MG63 (cell line): ENCODE measurements around the gene TMOD1. TPM values are rescaled to one million over a fixed set of nuclear protein-coding genes. Genes with fewer than 3 reads are reported as not detected.
"Not testable (repeated sequence)": the region's sequence is repeated elsewhere in the genome, so short reads cannot be mapped to it uniquely, and the experiment has no call there.

Experiments
- DNase-seq: peaks from one replicate; pipeline ENCODE4 v3.0.0-alpha.2; 2020
- H3K27me3 ChIP-seq: fragments of 250-450 bp; sonication (Bioruptor Pico); 2 replicates; pipeline ENCODE4 v1.5.1; 2020; ENCODE audit warnings: mild to moderate bottlenecking, moderate library complexity
- H3K36me3 ChIP-seq: fragments of 250-450 bp; sonication (Bioruptor Pico); 2 replicates; pipeline ENCODE4 v1.5.1; 2020; ENCODE audit warnings: mild to moderate bottlenecking, moderate library complexity
- H3K4me3 ChIP-seq: fragments of 250-450 bp; sonication (Bioruptor Pico); 2 replicates; pipeline ENCODE4 v1.5.1; 2020; ENCODE audit warnings: mild to moderate bottlenecking, moderate library complexity
- H3K9me3 ChIP-seq: fragments of 250-450 bp; sonication (Bioruptor Pico); 2 replicates; pipeline ENCODE4 v1.5.1; 2020; ENCODE audit warnings: mild to moderate bottlenecking, moderate library complexity
- total RNA-seq: library from RNA; depleted of rRNA; stranded (reverse); fragments of >200 nt; shearing (Covaris generic); gene quantifications from 2 replicates; pipeline ENCODE4 v1.2.3, GENCODE V29; 2014; ENCODE audit warnings: low replicate concordance

Gene TMOD1
- total RNA-seq, 1 experiment from 2014 or later: not detected

- H3K36me3 ChIP-seq: peaks cover 30% of the 10 kb centered on the region
- H3K27me3 ChIP-seq, H3K9me3 ChIP-seq, H3K4me3 ChIP-seq, DNase-seq: not testable (repeated sequence)
These were observed 121.0 kb downstream of the TMOD1 start for GRCh38 chr9:97622483-97622882.

DNA sequence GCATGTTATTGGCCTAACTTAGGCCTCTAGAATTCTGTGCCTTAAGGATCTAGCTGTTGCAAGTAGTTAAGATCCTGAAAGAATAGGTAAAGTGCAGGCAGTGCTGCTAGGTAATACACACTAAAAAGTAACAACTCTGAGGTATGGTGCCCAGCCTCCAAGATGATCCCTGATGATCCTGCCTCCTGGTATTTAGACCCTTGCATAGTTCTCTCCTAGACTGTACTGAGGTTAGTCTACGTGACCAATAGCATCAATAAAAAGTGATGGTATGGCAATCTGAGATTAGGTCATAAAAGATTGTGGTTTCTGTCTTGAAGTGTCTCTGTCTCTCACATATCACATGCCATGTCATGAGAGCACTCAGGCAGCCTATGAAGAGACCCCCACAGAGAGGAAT is 122.5 kb downstream of the TMOD1 start:
- no peak overlapping the region for H3K4me3 ChIP-seq
- no peak for DNase-seq
- H3K36me3 ChIP-seq: peaks cover 30% of the 10 kb centered on the region
- no peaks in the 10 kb centered on the region for H3K9me3 ChIP-seq
- H3K27me3 ChIP-seq: no peaks in the 10 kb centered on the region

GRCh38 chr9:97625620-97626019 is 124.2 kb downstream of the TMOD1 start:
- DNase-seq: no peak
- Histone ChIP-seq H3K4me3 (no peak overlapping the region), H3K27me3 (no peaks in the 10 kb centered on the region), H3K36me3 (peaks cover 30% of the 10 kb centered on the region), H3K9me3 (no peaks in the 10 kb centered on the region)

GRCh38 chr9:97627624-97628023 is 126.2 kb downstream of the TMOD1 start:
- DNase-seq: no peak
- H3K36me3 ChIP-seq: peaks cover 32% of the 10 kb centered on the region
- H3K27me3 ChIP-seq: no peaks in the 10 kb centered on the region
- H3K9me3 ChIP-seq: no peaks in the 10 kb centered on the region
- no peak overlapping the region for H3K4me3 ChIP-seq

GRCh38 chr9:97628668-97629067 is 127.2 kb downstream of the TMOD1 start:
- Histone ChIP-seq H3K36me3 (peaks cover 27% of the 10 kb centered on the region), H3K27me3 (no peaks in the 10 kb centered on the region), H3K9me3 (no peaks in the 10 kb centered on the region), H3K4me3 (no peak overlapping the region)
- DNase-seq: no peak

DNA sequence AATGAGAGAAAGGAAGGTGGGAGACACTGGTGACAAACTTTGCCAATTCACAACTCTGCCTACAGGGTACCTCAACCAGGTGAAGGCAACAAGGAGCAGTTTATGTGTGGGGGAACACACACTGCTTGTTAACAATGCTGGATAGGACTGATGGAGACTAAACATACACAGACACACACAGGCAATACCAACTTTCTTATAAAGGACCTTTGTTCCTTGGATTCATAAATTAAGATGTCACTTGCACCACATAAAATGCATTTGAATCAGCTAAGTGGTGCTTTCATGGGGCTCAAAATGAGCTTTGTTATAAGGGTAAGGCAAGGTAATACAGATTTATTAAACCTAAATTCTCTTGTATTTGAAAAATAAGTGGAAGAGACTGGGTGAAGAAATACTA is 127.7 kb downstream of the TMOD1 start:
- H3K36me3 ChIP-seq: peaks cover 22% of the 10 kb centered on the region
- no peak overlapping the region for H3K4me3 ChIP-seq
- H3K9me3 ChIP-seq: no peaks in the 10 kb centered on the region
- DNase-seq: no peak
- H3K27me3 ChIP-seq: no peaks in the 10 kb centered on the region

GRCh38 chr9:97630591-97630990 is 129.1 kb downstream of the TMOD1 start:
- no peaks in the 10 kb centered on the region for H3K9me3 ChIP-seq
- H3K27me3 ChIP-seq: no peaks in the 10 kb centered on the region
- peaks cover 14% of the 10 kb centered on the region for H3K36me3 ChIP-seq
- no peak overlapping the region for H3K4me3 ChIP-seq
- DNase-seq: no peak

- H3K4me3 ChIP-seq: peak overlapping the region; percentile 94
- peak; percentile 37 for DNase-seq
- H3K36me3 ChIP-seq: peaks cover 5% of the 10 kb centered on the region
- no peaks in the 10 kb centered on the region for H3K9me3 ChIP-seq
- H3K27me3 ChIP-seq: no peaks in the 10 kb centered on the region
These were observed 130.9 kb downstream of the TMOD1 start for GRCh38 chr9:97632248-97632984.

GRCh38 chr9:97632985-97633858 is 131.8 kb downstream of the TMOD1 start, which contains the start of the genes NCBP1 and TSTD2:
TSS of gene NCBP1 (plus strand) at chr9:97633821. CDS start at chr9:97633882, 61 bp downstream.
TSS of gene TSTD2 (minus strand) at chr9:97633368. CDS start at chr9:97627562, 5,806 bp downstream.
- H3K4me3 ChIP-seq: peak within 1 kb of the TSS; percentile 94
- peaks cover 8% of the 10 kb centered on the region for H3K36me3 ChIP-seq
- DNase-seq: peak; percentile 98
- no peaks in the 10 kb centered on the region for H3K27me3 ChIP-seq
- H3K9me3 ChIP-seq: no peaks in the 10 kb centered on the region

DNA sequence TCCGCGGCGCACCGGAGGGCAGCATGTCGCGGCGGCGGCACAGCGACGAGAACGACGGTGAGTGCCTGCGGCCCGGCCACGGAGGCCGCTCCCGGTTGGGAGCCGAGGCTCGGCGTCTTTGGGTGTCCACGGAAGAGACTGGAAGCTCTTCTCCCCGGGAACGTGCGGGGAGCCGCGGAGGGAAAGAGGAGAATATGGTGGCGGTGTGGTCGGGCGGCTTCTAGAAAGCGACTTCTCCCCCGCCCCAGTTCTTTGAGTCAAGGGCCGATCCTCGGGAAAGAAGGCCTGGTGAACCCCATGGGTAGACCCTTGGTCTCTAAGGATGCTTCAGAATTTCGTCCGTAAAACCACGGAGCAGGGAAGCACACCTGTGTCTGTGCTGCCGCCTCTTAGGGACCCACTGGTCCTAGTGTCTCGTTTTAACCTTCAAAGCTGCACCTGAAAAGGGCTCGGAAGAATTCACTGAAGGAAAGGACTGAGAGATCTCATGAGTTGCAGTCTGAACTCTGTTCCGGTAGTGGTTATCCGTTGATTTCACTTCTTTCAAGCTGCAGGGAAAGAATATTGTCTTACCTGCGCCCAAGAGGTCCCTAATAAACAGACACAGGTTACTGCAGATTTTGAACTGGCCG is 132.5 kb downstream of the TMOD1 start:
- H3K4me3 ChIP-seq: peak overlapping the region; percentile 94
- H3K9me3 ChIP-seq: no peaks in the 10 kb centered on the region
- H3K36me3 ChIP-seq: peaks cover 8% of the 10 kb centered on the region
- no peak for DNase-seq
- H3K27me3 ChIP-seq: no peaks in the 10 kb centered on the region

DNA sequence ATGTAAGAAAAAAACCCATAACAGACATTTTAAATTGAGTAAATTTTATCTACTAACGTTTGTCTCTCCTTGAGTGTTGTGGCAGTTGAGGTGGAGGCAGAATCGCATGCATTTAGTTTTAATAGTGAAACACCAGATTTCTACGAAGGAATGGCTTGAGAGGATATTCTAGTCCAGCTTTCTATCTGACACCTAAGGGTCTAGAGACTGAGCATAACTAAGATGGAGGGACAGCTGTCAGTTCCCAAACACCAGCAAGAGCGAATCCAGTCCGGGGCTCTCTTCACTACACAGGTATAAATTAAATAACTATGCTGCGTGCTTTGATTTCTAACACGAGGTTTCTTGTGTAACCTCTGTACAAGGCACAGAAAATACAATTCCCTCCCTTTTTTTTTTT is 133.6 kb downstream of the TMOD1 start:
- Histone ChIP-seq H3K4me3 (peak overlapping the region; percentile 94), H3K9me3 (no peaks in the 10 kb centered on the region), H3K36me3 (peaks cover 16% of the 10 kb centered on the region), H3K27me3 (no peaks in the 10 kb centered on the region)
- DNase-seq: no peak

GRCh38 chr9:97636903-97637302 is 135.4 kb downstream of the TMOD1 start:
- H3K36me3 ChIP-seq: peaks cover 31% of the 10 kb centered on the region
- no peaks in the 10 kb centered on the region for H3K27me3 ChIP-seq
- no peaks in the 10 kb centered on the region for H3K9me3 ChIP-seq
- DNase-seq: no peak
- no peak overlapping the region for H3K4me3 ChIP-seq

- Histone ChIP-seq H3K4me3 (no peak overlapping the region), H3K36me3 (peaks cover 46% of the 10 kb centered on the region), H3K9me3 (no peaks in the 10 kb centered on the region), H3K27me3 (no peaks in the 10 kb centered on the region)
- DNase-seq: no peak
These were observed 137.2 kb downstream of the TMOD1 start for GRCh38 chr9:97638666-97639065.

GRCh38 chr9:97640325-97640724 is 138.9 kb downstream of the TMOD1 start:
- Histone ChIP-seq H3K9me3 (no peaks in the 10 kb centered on the region), H3K27me3 (no peaks in the 10 kb centered on the region), H3K4me3 (no peak overlapping the region), H3K36me3 (peaks cover 60% of the 10 kb centered on the region)
- DNase-seq: no peak

DNA sequence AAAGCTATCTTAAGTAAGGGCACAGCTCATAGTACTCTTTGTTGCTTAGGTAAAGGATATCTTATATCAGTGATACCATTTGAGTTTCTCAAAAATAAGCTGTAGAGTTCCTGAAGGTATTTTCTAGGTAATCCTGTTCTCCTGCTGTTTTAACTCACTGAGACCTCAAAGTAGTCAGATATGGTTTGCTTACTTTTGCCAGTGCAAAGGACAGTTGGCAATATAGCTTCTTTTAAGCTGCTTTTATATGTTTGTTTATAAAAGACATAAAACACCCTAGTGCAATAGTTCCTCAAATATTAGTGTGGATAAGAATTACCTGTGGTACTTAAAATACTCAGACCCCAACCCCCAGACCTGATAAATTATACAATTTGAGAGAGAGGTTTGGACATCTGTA is 144.3 kb downstream of the TMOD1 start:
- Histone ChIP-seq H3K9me3 (no peaks in the 10 kb centered on the region), H3K36me3 (peaks cover 86% of the 10 kb centered on the region), H3K4me3 (no peak overlapping the region), H3K27me3 (no peaks in the 10 kb centered on the region)
- DNase-seq: no peak

GRCh38 chr9:97647996-97648395 is 146.5 kb downstream of the TMOD1 start:
- no peak for DNase-seq
- peaks cover 85% of the 10 kb centered on the region for H3K36me3 ChIP-seq
- H3K9me3 ChIP-seq: no peaks in the 10 kb centered on the region

More at GRCh38 chr9:97647996-97648395, 146.5 kb downstream of the TMOD1 start:
- Histone ChIP-seq H3K4me3 (no peak overlapping the region), H3K27me3 (no peaks in the 10 kb centered on the region)
